HG02840 (cell line): Measurements from ENCODE around the gene SRXN1.

Experiments used
- ATAC-seq: cut with Tn5 transposase; IDR thresholded peaks from one replicate; pipeline ENCODE4 v1.9.1; 2021; ENCODE audit warnings: mild to moderate bottlenecking, moderate library complexity, moderate number of reproducible peaks; ENCODE audit not compliant: unreplicated experiment, low FRiP score

The SRXN1 gene

DNA sequence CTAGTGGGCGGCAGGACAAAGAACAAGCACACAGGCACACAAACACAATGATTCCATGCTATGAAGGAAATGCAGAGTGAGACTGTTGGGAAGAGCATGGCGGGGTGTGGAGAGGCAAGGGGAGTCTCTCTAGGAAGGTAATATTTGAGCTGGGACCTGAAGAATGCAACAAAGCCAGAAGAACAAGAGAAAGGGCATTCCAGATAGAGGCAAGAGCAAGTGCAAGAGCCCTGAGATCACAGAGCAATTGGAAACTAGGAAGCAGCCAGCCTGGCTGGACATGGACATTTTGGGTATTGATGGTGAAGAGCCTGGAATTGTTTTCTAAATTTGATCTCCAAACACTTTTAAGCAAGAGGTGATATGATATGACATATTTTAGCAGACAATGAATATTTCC lies 15.4 kb downstream of the SRXN1 start:
- no peak for ATAC-seq

DNA sequence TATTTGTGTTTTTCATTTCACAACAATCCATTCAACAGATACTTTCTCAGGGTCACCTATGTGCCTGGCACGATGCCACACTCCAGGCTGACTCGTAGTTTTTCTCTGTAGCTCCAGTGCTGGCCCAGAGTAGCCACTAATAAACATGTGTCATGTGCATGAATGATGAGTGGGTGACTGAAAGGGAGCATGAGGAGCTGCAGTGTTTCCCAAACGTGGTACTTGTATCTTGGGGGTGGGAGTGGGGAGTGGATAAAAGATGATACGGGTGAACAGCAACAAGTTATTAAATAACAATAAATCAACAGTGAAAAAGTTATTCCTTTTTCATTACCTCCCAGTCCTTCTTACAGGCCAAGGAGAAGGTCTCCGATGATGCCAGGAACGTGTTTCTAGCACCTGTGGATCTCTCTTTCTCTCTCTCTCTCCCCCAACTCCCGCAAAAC lies 17.1 kb downstream of the SRXN1 start:
- no peak for ATAC-seq

GRCh38 chr20:635028-635892 lies 17.7 kb downstream of the SRXN1 start:
- ATAC-seq: no peak

GRCh38 chr20:634148-634925 lies 18.7 kb downstream of the SRXN1 start:
- no peak for ATAC-seq

- ATAC-seq: no peak
Observed at GRCh38 chr20:631101-631500, 21.9 kb downstream of the SRXN1 start.

- no peak for ATAC-seq
Observed at GRCh38 chr20:626579-626978, 26.4 kb downstream of the SRXN1 start.

GRCh38 chr20:625360-625932 lies 27.6 kb downstream of the SRXN1 start:
- no peak for ATAC-seq

- ATAC-seq: no peak
Observed at GRCh38 chr20:623704-624103, 29.3 kb downstream of the SRXN1 start.

GRCh38 chr20:623021-623420 lies 30.0 kb downstream of the SRXN1 start:
- ATAC-seq: no peak

GRCh38 chr20:622161-622560 lies 30.8 kb downstream of the SRXN1 start:
- no peak for ATAC-seq

DNA sequence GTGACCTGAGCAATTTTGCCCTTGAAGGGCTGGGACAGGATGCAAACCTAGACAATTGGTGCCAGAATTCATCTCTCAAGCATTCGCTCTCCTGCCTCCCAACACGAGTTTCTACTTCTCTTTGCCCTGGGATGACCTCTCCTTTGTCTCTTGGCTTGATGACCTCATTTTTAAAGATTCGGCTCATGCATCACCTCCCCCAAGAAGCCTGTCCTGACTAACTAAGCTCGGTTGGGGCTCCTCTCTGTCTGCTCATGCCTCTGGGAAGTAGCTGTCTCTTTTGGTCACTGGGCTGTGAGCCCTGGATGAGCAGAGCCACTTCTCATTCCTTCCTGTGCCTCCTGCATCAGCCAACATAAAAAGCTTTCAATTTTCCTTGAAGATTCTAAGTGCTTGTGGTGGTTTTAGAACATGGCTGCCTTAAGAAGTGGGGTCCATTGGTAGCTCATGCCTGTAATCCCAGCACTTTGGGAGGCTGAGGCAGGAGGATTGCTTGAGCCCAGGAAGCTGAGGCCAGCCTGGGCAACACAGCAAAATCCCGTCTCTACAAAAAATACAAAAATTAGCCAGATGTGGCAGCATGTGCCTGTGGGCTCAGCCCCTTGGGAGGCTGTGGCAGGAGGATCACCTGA lies 31.8 kb downstream of the SRXN1 start:
- no peak for ATAC-seq

- ATAC-seq: no peak
Observed at GRCh38 chr20:620246-620645, 32.8 kb downstream of the SRXN1 start.

GRCh38 chr20:618980-619379 lies 34.0 kb downstream of the SRXN1 start:
- ATAC-seq: no peak

- ATAC-seq: no peak
Observed at GRCh38 chr20:617934-618690, 34.9 kb downstream of the SRXN1 start.

DNA sequence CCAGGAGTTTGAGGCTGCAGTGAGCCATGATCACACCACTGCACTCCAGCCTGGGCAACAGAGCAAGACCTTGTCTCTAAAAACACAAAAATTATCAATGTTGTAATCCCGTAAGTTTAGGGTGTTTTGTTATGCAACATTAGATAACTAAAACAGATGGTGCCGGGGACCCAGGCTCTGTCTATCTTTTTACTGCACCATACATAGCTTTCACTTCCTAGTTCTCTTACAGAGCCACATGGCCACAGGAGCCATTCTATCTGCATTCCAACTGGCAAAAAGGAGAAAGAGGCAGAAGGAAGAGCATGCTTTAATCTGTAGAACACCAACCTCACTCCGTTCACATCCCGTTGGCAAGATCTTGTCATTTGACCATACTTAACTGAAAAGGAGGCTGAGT lies 37.5 kb downstream of the SRXN1 start:
- ATAC-seq: no peak

GRCh38 chr20:611843-612185 lies 41.2 kb downstream of the SRXN1 start:
- ATAC-seq: no peak

- ATAC-seq: no peak
Observed at GRCh38 chr20:611047-611842, 41.8 kb downstream of the SRXN1 start.

DNA sequence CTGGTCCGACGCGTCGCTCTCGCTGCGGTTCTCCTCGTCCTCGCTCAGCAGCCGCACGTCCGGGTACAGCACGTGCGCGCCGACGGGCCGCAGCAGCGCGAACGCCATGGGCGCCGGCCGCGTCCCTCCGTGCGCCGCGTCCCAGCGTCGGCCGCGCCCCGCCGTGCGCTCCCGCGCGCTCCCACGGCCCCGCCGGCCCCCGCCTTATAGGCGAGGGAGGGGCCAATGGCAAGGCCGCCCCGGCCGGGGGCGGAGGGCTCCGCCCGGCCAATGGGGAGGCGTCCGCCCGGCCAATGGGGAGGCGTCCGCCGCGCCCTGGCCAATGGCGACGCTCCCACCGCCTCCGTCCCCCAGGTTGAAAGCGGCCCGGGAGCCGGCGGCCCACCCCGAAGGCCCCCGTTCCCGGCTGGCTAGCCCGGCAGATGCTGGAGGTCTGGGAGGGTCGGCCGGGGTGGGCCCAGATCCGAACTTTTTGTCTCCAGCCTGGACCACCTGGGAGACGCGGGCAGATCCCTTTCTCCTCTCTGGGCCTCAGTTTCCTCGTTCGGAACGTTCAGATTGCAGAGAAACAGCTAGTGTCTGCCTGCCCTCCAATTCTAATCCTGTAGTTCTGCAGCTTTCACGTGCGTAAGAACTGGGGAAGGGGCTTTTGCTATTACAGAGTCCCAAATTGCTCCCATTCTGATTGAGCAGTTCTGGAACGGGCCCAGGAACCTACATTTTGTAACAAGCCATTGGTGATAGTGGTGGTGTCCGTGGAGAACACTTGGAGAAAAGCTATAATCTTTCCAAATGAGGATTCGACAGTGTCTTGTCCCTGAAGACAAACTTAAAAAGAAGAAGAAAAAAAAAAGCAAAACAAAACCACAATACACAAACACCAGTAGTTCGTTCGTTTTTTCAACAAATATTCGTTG lies 42.6 kb downstream of the SRXN1 start, which contains the start of gene TCF15:
TCF15 (minus strand) TSS at position 180 of the 917 bp plus-strand sequence; CDS start at position 108, 72 bp downstream.
- no peak for ATAC-seq
